Gastrocnemius medialis (tissue), 4 donors: ENCODE data around the gene VPS8. TPM values are rescaled to one million over a fixed set of nuclear protein-coding genes. Genes with fewer than 3 reads are reported as not detected.

Experiments
- ATAC-seq, 2 donors: fragments of 150-250 bp; one replicate each; pipeline ENCODE4 v1.9.1; 2016
- DNase-seq, 2 donors: peaks; one replicate each; pipeline ENCODE4 v3.0.0-alpha.2; 2019
- H3K27ac ChIP-seq, 4 donors: fragments of 200-600 bp; sonication (generic); 1 replicate in 1 of 4; 2 replicates in 3 of 4; pipeline ENCODE4 v1.5.1; 2016 to 2018; ENCODE audit warnings: mild to moderate bottlenecking in 2 of 4, moderate library complexity in 1 of 4
- H3K27me3 ChIP-seq, 3 donors: fragments of 200-600 bp; sonication (generic) in 2 of 3; 1 replicate in 1 of 3; 2 replicates in 2 of 3; pipeline versions ENCODE4 v1.5.1 to v1.6.0; 2016 to 2019; ENCODE audit warnings: mild to moderate bottlenecking in 1 of 3, moderate library complexity in 1 of 3
- H3K36me3 ChIP-seq, 2 donors: fragments of 200-600 bp; sonication (generic) in 1 of 2; one replicate each; pipeline ENCODE4 v1.5.1; 2017 to 2018
- H3K4me1 ChIP-seq, 2 donors: fragments of 200-600 bp; sonication (generic) in 1 of 2; one replicate each; pipeline ENCODE4 v1.5.1; 2016 to 2017; ENCODE audit warnings: mild to moderate bottlenecking in 2 of 2
- H3K4me3 ChIP-seq, 4 donors: fragments of 200-600 bp; sonication (generic) in 3 of 4; 1 replicate in 1 of 4; 2 replicates in 3 of 4; pipeline ENCODE4 v1.5.1; 2016 to 2019; ENCODE audit warnings: mild to moderate bottlenecking in 2 of 4
- H3K9me3 ChIP-seq, 3 donors: fragments of 200-600 bp; sonication (generic) in 2 of 3; 1 replicate in 1 of 3; 2 replicates in 2 of 3; pipeline ENCODE4 v1.5.1; 2016 to 2019
- CTCF ChIP-seq, 5 experiments: fragments of 450-650 bp in 3 of 5; fragments of 200-600 bp in 2 of 5; sonication (generic) in 2 of 5; IDR thresholded peaks in 4 of 5; conservative IDR thresholded peaks in 1 of 5; 1 replicate in 4 of 5; 2 replicates in 1 of 5; pipeline ENCODE4 v1.5.1; 2016 to 2019; ENCODE audit warnings: antibody characterized with exemption in 5 of 5, mild to moderate bottlenecking in 3 of 5, moderate library complexity in 3 of 5
- POLR2A ChIP-seq, 2 donors: fragments of 450-650 bp; IDR thresholded peaks; one replicate each; pipeline ENCODE4 v1.6.1; 2017; ENCODE audit warnings: antibody characterized with exemption in 2 of 2, mild to moderate bottlenecking in 2 of 2, moderate library complexity in 2 of 2
- in situ Hi-C, 4 donors: fragments of 200-750 bp; cut with MboI; loops; one replicate each; pipeline versions ENCODE4 v1.15.0 to v1.8.0; 2017; ENCODE audit warnings: low sequenced_read_pairs in 4 of 4
- intact Hi-C: fragments of 100-400 bp; cut with DNase I; formaldehyde crosslinking; loops from one replicate; pipeline ENCODE4 v1.15.1; 2023; ENCODE audit warnings: low total_unique reads
- total RNA-seq, 4 donors: library from RNA; depleted of rRNA; stranded (reverse); fragments of >200 nt; gene quantifications; one replicate each; pipeline versions ENCODE4 v1.1.0 to v1.2.3, GENCODE V29; 2016

The VPS8 gene
- total RNA-seq, 4 donors from 2014 or later = 37.2 to 64.1 (median 51.2) TPM

DNA sequence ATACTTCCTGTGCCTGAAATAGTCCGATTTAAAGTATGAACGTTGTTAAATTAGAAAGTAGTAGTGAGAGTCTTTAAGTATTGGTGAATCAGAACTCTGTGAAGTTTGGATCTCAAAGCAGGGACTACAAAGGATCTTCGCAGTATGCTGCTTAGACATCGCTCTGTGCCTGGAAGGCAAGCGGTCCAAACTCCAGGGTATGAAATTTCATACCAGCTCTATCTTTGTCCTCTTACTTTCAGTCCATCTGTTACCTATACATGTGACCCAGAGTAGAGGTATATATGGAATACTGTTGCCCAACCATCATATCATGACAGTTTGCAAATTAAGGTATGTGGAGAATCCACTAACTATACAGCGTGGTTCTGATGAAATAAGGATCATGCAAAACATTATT, 34.5 kb downstream of the VPS8 start:
- Histone ChIP-seq H3K27me3 (no peaks in the 10 kb centered on the region), H3K4me1 (peaks cover 11 to 34% of the 10 kb centered on the region in 2 donors), H3K4me3 (no peak overlapping the region), H3K27ac (peak overlapping the region; percentile 60 to 75 (median 68)), H3K9me3 (no peaks in the 10 kb centered on the region), H3K36me3 (peaks cover 0 to 26% of the 10 kb centered on the region in 2 donors)
- DNase-seq = peak in 1 of 2 donors; percentile 8
- intact Hi-C loops (no loop called here), in situ Hi-C loops (no loop called here)
- ATAC-seq = peak; percentile 97 to 98
- TF ChIP-seq CTCF (IDR thresholded peaks at IDR 0.05 in 4 of 5, conservative IDR thresholded peaks at IDR 0.05 in 1 of 5) = no peak
- TF ChIP-seq POLR2A (IDR thresholded peaks at IDR 0.05) = peak in 1 of 2 donors; percentile 19

GRCh38 chr3:184848934-184849333, 37.0 kb downstream of the VPS8 start:
- no peak for ATAC-seq
- Histone ChIP-seq H3K27ac (no peak overlapping the region), H3K9me3 (no peaks in the 10 kb centered on the region), H3K36me3 (peaks cover 0 to 50% of the 10 kb centered on the region in 2 donors), H3K4me3 (no peak overlapping the region), H3K27me3 (no peaks in the 10 kb centered on the region), H3K4me1 (peaks cover 11 to 29% of the 10 kb centered on the region in 2 donors)
- intact Hi-C loops = no loop called here
- DNase-seq = no peak
- in situ Hi-C loops = no loop called here
- no peak for TF ChIP-seq POLR2A (IDR thresholded peaks at IDR 0.05)
- TF ChIP-seq CTCF (IDR thresholded peaks at IDR 0.05 in 4 of 5, conservative IDR thresholded peaks at IDR 0.05 in 1 of 5) = no peak

DNA sequence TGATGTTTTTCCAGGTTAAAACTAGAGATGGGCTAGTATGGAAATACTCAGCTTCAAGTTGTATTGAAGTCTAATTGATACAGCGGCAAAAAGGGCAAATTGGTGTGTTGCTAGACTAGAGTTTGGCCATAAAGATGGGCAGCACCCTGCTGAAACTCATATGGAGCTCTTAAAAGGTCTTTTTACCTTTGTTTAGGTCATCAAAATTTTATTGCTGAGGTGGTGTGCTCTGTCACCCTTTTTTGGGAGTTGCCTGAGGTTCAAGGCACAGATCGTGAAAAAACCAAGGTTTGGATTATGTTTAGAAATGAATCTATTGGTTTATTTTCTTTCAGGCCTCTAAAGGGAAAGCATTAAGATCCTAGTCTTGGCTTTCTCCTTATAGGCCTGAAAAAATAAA, 38.2 kb downstream of the VPS8 start:
- peaks cover 11 to 20% of the 10 kb centered on the region in 2 donors for H3K4me1 ChIP-seq
- no peaks in the 10 kb centered on the region for H3K27me3 ChIP-seq
- no peaks in the 10 kb centered on the region for H3K9me3 ChIP-seq
- no peak overlapping the region for H3K27ac ChIP-seq
- in situ Hi-C loops = no loop called here
- ATAC-seq (no peak), DNase-seq (no peak)
- peaks cover 2 to 63% of the 10 kb centered on the region in 2 donors for H3K36me3 ChIP-seq
- no peak for TF ChIP-seq POLR2A (IDR thresholded peaks at IDR 0.05)
- no peak for TF ChIP-seq CTCF (IDR thresholded peaks at IDR 0.05 in 4 of 5, conservative IDR thresholded peaks at IDR 0.05 in 1 of 5)
- intact Hi-C loops = no loop called here
- H3K4me3 ChIP-seq = no peak overlapping the region

DNA sequence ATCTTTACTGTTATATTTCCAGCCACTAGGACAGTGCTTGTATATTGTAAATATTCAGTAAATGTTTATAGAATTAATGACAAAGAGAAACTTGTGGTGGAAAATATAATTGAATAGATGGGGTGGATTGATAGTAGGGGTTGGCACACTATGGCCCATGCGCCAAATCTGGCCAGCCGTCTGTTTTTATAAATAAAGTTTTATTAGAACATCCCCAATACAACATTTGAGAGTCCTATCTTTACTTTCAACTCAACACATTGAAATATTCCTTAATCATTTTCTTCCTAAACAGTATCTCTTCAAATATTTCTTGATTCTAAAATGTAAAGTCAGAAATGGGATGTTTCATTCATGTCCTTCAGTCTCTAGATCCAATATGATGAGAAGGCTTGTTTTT, 45.1 kb downstream of the VPS8 start:
- intact Hi-C loops (no loop called here), in situ Hi-C loops (no loop called here)
- Histone ChIP-seq H3K27me3 (no peaks in the 10 kb centered on the region), H3K27ac (no peak overlapping the region), H3K4me1 (no peaks in the 10 kb centered on the region), H3K36me3 (peaks cover 2 to 92% of the 10 kb centered on the region in 2 donors), H3K4me3 (no peak overlapping the region), H3K9me3 (no peaks in the 10 kb centered on the region)
- ATAC-seq = no peak
- no peak for TF ChIP-seq POLR2A (IDR thresholded peaks at IDR 0.05)
- TF ChIP-seq CTCF (IDR thresholded peaks at IDR 0.05 in 4 of 5, conservative IDR thresholded peaks at IDR 0.05 in 1 of 5) = no peak
- no peak for DNase-seq

- Histone ChIP-seq H3K4me3 (no peak overlapping the region), H3K4me1 (no peaks in the 10 kb centered on the region), H3K27ac (no peak overlapping the region), H3K9me3 (no peaks in the 10 kb centered on the region), H3K27me3 (no peaks in the 10 kb centered on the region), H3K36me3 (peaks cover 0 to 89% of the 10 kb centered on the region in 2 donors)
- ATAC-seq (no peak), DNase-seq (no peak)
- intact Hi-C loops (no loop called here), in situ Hi-C loops (no loop called here)
- TF ChIP-seq POLR2A (IDR thresholded peaks at IDR 0.05) = no peak
- TF ChIP-seq CTCF (IDR thresholded peaks at IDR 0.05 in 4 of 5, conservative IDR thresholded peaks at IDR 0.05 in 1 of 5) = no peak
Observed at GRCh38 chr3:184864000-184864399, 52.0 kb downstream of the VPS8 start.
